Hepatocyte (in vitro differentiated cells): Measurements from ENCODE around the gene LPP.

ENCODE experiments used
- CTCF ChIP-seq: fragments of 200-600 bp; sonication (generic); IDR thresholded peaks from 2 replicates; pipeline ENCODE4 v1.5.1; 2016; ENCODE audit warnings: antibody characterized with exemption, mild to moderate bottlenecking; ENCODE audit not compliant: poor library complexity
- EZH2 ChIP-seq: fragments of 200-600 bp; sonication (generic); IDR thresholded peaks from 2 replicates; pipeline ENCODE4 v1.6.1; 2016; ENCODE audit warnings: antibody characterized with exemption, mild to moderate bottlenecking, borderline replicate concordance
- EZH2phosphoT487 ChIP-seq: fragments of 200-600 bp; sonication (generic); IDR thresholded peaks from one replicate; pipeline ENCODE4 v1.6.1; 2018; ENCODE audit warnings: antibody characterized with exemption, mild to moderate bottlenecking, low read depth, moderate library complexity; ENCODE audit not compliant: unreplicated experiment, severe bottlenecking

- TF ChIP-seq CTCF: no peak
- TF ChIP-seq EZH2: no peak
- no peak for TF ChIP-seq EZH2phosphoT487
These were observed 426.3 kb downstream of the LPP start for GRCh38 chr3:188580223-188580622.
